ENCODE data around the gene FXN.
"Not testable (repeated sequence)": the region's sequence is repeated elsewhere in the genome, so short reads cannot be mapped to it uniquely, and the experiment has no call there.

Gene FXN

DNA sequence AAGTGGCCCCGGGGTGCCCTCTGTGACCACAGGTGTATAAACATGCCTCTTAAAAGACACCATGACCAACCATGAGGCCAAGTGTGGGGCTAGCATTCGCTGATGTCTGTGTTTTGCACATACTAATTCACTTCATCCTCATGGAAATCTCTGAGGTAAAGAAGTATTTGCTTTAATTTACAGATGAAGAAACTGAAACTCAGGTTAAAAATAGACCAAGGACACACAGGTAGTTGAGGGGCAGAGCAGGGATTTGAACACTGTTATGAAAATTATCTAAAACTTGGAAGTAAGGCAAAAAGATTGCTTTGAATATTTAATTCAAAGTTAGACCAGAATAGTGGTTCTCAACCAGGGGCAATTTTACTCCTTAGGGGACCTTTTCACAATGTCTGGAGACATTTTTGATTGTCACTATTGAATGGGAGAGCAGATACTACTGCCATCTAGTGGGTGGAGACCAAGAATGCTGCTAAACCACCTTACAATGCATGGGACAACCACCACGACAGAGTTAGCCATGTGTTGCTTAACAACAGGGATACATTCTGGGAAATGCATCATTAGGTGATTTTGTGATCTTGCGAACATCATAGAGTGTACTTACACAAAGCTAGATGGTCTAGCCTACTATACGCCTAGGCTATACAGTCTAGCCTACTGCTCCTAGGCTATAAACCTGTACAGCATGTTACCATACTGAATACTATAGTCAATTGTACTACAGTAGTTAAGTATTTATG, 8.0 kb upstream of the FXN start:
- DNase-seq, result peak; percentile 25

DNA sequence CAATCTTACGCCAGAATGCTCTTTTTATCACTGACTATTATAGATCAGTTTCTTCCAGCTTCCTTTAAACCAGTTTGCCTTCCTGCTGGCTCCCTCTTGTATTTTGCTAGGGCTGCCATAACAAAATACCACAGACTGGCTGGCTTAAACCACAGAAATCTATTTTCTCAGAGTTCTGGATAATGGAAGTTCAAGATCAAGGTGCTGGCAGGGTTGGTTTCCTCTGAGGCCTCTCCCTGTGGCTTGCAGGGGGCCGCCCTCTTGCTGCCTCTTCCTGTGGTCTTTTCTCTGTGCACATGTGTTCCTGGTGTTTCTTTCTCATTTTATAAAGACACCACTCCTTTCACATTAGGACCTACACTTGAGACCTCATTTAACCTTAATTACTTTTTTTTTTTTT, 6.8 kb upstream of the FXN start:
- DNase-seq, result no peak

DNA sequence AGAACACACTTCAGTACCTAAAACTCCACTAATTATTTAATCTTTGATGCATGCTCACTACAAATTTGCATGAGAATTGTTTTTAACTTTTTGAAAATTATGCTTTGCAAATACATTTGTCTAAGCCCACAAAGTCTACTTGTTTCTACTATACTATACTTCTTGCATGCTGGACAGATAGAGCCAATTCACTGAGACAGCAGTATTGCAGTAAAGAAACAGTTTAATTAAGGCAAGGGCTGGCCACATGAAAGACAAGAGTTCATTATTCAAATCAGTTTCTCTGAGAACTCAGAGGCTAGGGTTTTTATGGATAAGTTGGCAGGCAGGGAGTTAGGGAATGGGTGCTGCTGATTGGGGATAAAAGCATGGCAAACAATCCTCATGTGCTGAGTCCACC, 6.0 kb upstream of the FXN start:
- DNase-seq, result no peak

- DNase-seq, result peak; percentile 17
Measured at GRCh38 chr9:69030851-69031645, 4.5 kb upstream of the FXN start.

DNA sequence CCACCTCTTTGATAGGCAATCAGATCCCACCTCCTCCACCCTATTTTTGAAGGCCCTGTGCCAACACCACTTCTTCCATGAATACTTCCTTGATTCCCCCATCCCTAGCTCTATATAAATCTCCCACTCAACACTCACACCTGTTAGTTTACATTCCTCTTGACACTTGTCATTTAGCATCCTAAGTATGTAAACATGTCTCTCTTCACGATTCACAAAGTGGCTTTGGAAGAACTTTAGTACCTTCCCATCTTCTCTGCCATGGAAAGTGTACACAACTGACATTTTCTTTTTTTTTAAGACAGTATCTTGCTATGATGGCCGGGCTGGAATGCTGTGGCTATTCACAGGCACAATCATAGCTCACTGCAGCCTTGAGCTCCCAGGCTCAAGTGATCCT, 1.5 kb upstream of the FXN start:
- no peak for DNase-seq

GRCh38 chr9:69036309-69036708, 757 bp downstream of the FXN start:
- DNase-seq, result no peak

DNA sequence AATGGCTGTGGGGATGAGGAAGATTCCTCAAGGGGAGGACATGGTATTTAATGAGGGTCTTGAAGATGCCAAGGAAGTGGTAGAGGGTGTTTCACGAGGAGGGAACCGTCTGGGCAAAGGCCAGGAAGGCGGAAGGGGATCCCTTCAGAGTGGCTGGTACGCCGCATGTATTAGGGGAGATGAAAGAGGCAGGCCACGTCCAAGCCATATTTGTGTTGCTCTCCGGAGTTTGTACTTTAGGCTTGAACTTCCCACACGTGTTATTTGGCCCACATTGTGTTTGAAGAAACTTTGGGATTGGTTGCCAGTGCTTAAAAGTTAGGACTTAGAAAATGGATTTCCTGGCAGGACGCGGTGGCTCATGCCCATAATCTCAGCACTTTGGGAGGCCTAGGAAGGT, 1.2 kb downstream of the FXN start:
- DNase-seq, result no peak

DNA sequence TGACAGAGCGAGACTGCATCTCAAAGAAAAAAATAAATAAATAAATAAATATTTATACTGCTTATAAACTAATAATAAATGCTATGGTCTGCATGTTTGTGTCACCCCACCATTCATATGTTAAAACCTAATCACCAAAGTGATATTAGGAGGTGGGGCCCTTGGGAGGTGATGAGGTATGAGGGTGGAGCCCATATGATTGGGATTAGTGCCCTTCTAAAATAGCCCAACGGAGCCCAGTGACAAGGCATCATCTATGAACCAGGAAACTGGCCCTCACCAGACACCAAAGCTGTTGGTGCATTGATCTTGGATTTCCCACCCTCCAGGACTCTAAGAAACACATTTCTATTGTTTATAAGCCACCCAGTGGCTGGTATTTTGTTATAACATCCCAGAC, 5.1 kb downstream of the FXN start:
- no peak for DNase-seq

GRCh38 chr9:69044240-69045219, 9.0 kb downstream of the FXN start:
- peak; percentile 43 for DNase-seq

DNA sequence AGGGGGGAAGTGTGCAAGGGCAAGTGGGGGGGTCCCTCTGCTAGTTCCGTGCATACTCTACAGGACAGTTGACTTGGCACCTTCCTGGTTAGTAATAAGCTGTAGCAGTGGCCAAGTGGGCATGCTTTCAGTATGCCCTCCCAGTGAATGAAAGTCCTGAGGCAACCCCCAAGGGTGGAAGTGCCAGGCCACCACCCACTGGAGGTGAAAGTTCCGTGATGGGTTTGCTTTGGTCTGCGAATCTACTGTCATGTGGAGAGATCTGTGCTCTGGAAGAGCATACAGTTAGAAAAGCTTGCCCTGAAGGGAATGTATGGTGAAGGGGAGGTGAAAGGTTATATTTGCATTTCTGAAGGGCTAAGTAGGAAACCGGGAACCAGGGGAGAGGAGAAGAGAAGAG, 10.3 kb downstream of the FXN start:
- no peak for DNase-seq

DNA sequence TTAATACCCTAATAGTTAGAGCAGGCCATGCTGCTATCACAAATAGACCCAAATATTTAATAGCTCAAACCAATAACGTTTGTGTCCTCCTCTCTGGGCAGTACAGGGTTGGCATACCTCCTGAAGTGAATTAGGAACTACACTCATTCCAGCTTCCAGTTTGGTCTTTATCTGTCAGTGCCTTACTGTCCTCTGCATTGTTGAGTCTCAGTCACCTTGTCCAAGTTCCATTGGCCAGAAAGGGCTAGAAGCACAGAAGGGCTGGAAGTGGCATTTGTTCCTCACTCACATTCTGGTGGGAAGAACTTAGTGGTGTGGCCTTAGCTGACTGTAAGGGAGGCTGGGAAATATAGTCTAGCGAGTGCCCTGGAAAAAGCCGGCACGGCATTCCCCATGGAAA, 11.2 kb downstream of the FXN start:
- no peak for DNase-seq

DNA sequence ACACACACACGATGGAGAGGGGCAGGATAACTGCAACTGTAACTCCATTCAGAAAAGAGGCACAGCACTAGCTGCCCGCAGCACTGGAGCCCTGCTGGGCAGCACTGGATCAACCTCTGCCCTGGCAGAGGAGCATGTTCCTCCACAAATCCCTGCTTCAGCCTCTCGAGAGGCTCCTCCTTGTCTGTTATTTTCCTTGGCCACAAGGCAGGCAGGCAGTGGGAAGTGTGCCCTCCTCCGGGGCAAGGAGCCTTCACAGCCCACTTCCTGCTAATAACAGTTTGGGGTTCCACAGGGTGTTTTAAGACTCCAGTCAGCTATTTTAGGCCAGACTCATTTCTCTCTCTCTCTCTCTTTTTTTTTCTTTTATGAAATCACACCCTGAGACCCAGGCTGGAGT, 11.8 kb downstream of the FXN start:
- no peak for DNase-seq

- DNase-seq, result no peak
Measured at GRCh38 chr9:69049094-69049493, 13.5 kb downstream of the FXN start.

DNA sequence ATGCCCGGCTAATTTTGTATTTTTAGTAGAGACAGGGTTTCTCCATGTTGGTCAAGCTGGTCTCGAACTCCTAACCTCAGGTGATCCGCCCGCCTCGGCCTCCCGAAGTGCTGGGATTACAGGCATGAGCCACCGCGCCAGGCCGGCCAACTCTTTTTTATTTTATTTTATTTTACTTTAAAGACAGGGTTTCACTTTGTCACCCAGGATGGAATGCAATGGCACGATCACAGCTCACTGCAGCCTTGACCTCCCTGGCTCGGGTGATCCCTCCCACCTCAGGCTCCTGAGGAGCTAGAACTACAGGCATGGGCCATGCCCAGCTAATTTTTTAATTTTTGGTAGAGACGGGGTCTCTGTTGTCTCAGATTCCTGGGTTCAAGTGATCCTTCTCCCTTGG, 15.4 kb downstream of the FXN start:
- DNase-seq, result not testable (repeated sequence)

DNA sequence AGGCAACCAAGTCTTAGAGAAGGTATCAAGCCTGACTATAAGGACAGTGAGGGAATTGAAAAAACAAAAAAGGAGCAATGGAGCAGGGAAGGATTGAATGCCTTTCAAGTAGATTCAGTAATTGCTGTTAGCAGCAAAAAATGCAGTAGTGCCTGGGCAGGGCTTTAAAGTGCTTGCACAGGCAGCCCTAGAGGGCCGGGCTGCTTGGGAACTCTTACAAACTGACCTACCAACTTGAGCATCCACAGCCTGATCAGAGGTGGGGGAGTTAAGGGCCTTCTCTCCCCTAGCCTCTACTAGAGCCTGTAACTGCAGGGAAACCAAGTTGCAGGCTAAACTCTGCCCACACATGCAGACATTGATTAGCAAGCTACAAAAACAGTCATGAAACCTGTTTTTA, 19.4 kb downstream of the FXN start:
- no peak for DNase-seq

DNA sequence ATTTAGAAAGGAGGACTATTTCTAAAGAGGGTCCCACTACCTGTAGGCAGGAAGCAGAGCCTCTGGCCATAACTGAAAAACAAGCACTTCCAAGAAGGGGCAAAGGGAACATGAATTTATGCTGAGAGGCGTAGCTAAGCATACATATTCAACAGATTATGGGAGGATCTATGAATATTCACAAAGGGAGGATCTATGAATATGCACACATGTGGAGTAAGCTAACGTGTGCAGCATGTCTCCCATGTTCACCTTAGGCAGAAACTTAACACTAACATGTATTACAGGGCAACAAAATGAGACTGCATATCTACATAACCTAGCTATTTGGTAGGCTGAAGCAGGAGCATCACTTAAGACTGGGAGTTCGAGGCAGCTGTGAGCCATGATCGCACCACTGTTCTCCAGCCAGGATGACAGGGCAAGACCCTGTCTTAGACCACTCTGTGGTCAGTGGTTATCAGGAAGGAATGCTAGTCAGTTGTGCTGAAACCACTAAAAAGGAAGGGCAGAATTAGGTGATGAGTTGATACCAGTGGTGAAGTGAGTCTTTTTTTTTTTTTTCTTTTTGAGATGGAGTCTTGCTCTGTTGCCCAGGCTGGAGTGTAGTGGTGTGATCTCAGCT, 20.8 kb downstream of the FXN start:
- peak; percentile 9 for DNase-seq

- no peak for DNase-seq
Measured at GRCh38 chr9:69058101-69058500, 22.5 kb downstream of the FXN start.

DNA sequence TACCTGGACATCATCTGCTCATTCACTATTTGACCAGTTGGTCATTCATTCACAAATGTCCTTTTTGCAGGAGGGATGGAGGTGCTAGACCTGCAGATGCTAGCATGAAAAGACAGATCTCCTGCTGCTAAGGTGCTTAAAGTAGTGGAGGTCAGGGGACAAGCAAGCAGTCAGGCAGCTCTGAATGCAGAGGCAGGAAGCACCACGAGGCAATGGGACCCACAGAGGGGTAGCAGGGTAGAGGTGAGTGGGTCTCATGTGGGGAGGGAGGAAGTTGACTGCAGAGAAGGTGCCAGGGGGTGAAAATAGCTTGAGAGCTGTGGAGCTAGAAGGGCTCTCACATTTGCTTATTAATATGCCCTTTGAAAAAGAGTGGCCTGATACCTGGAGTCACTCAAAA, 25.2 kb downstream of the FXN start:
- no peak for DNase-seq

DNA sequence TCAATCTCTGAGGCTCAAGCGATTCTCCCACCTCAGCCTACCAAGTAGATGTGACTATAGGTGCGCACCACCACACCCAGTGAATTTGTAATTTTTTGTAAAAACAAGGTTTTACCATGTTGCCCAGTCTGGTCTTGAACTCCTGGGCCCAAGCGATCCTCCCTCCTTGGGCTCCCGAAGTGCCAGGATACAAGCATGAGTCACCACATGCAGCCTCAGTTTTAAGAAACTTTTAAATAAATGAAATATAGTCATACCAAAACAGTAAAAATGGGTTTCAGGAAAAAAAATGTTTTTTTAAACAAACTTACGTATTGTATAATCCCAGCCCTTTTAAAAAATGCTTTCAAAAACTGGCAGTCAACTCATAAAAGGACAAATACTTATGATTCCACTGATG, 26.6 kb downstream of the FXN start:
- no peak for DNase-seq

GRCh38 chr9:69063839-69064238, 28.3 kb downstream of the FXN start:
- DNase-seq, result peak; percentile 10

GRCh38 chr9:69065660-69066059, 30.1 kb downstream of the FXN start:
- DNase-seq, result no peak

- DNase-seq, result no peak
Measured at GRCh38 chr9:69066955-69067354, 31.4 kb downstream of the FXN start.

- no peak for DNase-seq
Measured at GRCh38 chr9:69070201-69070600, 34.6 kb downstream of the FXN start.
